HG02981 (cell line): ENCODE results near the gene LDHB.
"Not testable (repeated sequence)": the region's sequence is repeated elsewhere in the genome, so short reads cannot be mapped to it uniquely, and the experiment has no call there.

Source experiments
- ATAC-seq: cut with Tn5 transposase; IDR thresholded peaks from one replicate; pipeline ENCODE4 v1.9.1; 2021; ENCODE audit warnings: mild to moderate bottlenecking, moderate library complexity; ENCODE audit not compliant: unreplicated experiment

Gene LDHB

GRCh38 chr12:21614506-21614905, 43.1 kb downstream of the LDHB start:
- no peak for ATAC-seq

GRCh38 chr12:21613931-21614330, 43.7 kb downstream of the LDHB start:
- ATAC-seq: no peak

GRCh38 chr12:21608196-21608595, 49.4 kb downstream of the LDHB start:
- no peak for ATAC-seq

- ATAC-seq: no peak
Measured at GRCh38 chr12:21607701-21608100, 49.9 kb downstream of the LDHB start.

- ATAC-seq: no peak
Measured at GRCh38 chr12:21606175-21606574, 51.5 kb downstream of the LDHB start.

- no peak for ATAC-seq
Measured at GRCh38 chr12:21604245-21605101, 53.2 kb downstream of the LDHB start, which contains the start of gene GYS2. Gene GYS2 (minus strand): TSS chr12:21604847. CDS start chr12:21604592, 255 bp downstream.

- ATAC-seq: no peak
Measured at GRCh38 chr12:21602774-21603173, 54.9 kb downstream of the LDHB start.

GRCh38 chr12:21600196-21600595, 57.4 kb downstream of the LDHB start:
- ATAC-seq: no peak

- no peak for ATAC-seq
Measured at GRCh38 chr12:21599143-21599999, 58.3 kb downstream of the LDHB start.

GRCh38 chr12:21598651-21599050, 59.0 kb downstream of the LDHB start:
- no peak for ATAC-seq

- not testable (repeated sequence) for ATAC-seq
Measured at GRCh38 chr12:21595356-21595755, 62.3 kb downstream of the LDHB start.

- ATAC-seq: no peak
Measured at GRCh38 chr12:21585485-21585884, 72.2 kb downstream of the LDHB start.
